Esophagus squamous epithelium (tissue), 5 donors: ENCODE measurements around the gene CENPO. TPM values are rescaled to one million over a fixed set of nuclear protein-coding genes. Genes with fewer than 3 reads are reported as not detected.

Experiments used
- DNase-seq: peaks from one replicate; lab custom pipeline; 2025; lab: John Stamatoyannopoulos, UW
- H3K27ac ChIP-seq, 4 donors: fragments of 200-600 bp; sonication (generic); one replicate each; pipeline ENCODE4 v1.5.1; 2016 to 2019; ENCODE audit warnings: mild to moderate bottlenecking in 1 of 4
- H3K27me3 ChIP-seq, 4 donors: fragments of 200-600 bp; sonication (generic); 1 replicate in 3 of 4; 2 replicates in 1 of 4; pipeline versions ENCODE4 v1.5.1 to v1.6.0; 2017 to 2021; ENCODE audit warnings: antibody characterized with exemption in 1 of 4
- H3K36me3 ChIP-seq, 3 donors: fragments of 200-600 bp; sonication (generic); one replicate each; pipeline ENCODE4 v1.5.1; 2016 to 2019
- H3K4me1 ChIP-seq, 3 donors: fragments of 200-600 bp; sonication (generic); one replicate each; pipeline ENCODE4 v1.5.1; 2017 to 2019
- H3K4me3 ChIP-seq, 4 donors: fragments of 200-600 bp; sonication (generic); 1 replicate in 3 of 4; 2 replicates in 1 of 4; pipeline ENCODE4 v1.5.1; 2016 to 2019; ENCODE audit warnings: mild to moderate bottlenecking in 2 of 4, moderate library complexity in 1 of 4
- H3K9me3 ChIP-seq, 3 donors: fragments of 200-600 bp; sonication (generic); one replicate each; pipeline ENCODE4 v1.5.1; 2016 to 2019
- CTCF ChIP-seq, 6 experiments: fragments of 450-650 bp in 4 of 6; fragments of 200-600 bp in 2 of 6; sonication (generic) in 2 of 6; IDR thresholded peaks; one replicate each; pipeline ENCODE4 v1.5.1; 2016 to 2019; ENCODE audit warnings: antibody characterized with exemption in 6 of 6, mild to moderate bottlenecking in 4 of 6, moderate library complexity in 4 of 6
- POLR2A ChIP-seq, 4 donors: fragments of 450-650 bp; IDR thresholded peaks; one replicate each; pipeline ENCODE4 v1.6.1; 2017; ENCODE audit warnings: antibody characterized with exemption in 4 of 4, mild to moderate bottlenecking in 4 of 4, moderate library complexity in 3 of 4
- WGBS, 2 donors: methylation state at CpG; one replicate each; pipeline ENCODE4 v1.1.5; 2018; 5-methylcytosine and 5-hydroxymethylcytosine counted together
- intact Hi-C: fragments of 100-400 bp; cut with DNase I; formaldehyde crosslinking; loops from one replicate; pipeline ENCODE4 v1.15.0; 2022
- total RNA-seq, 4 donors: library from RNA; depleted of rRNA; stranded (reverse); fragments of >200 nt; gene quantifications; one replicate each; pipeline ENCODE4 v1.1.0, GENCODE V29; 2016
- donor health status: DM: yes; HTN: yes; CAD: no.

Gene CENPO
- total RNA-seq, 4 donors from 2014 or later, result 3.5 to 12.2 (median 6.4) TPM

GRCh38 chr2:24825883-24826772 lies 32.9 kb downstream of the CENPO start:
- Histone ChIP-seq H3K27ac (no peak overlapping the region), H3K27me3 (no peaks in the 10 kb centered on the region), H3K9me3 (no peaks in the 10 kb centered on the region), H3K4me1 (peaks cover 0 to 12% (median 8%) of the 10 kb centered on the region in 3 donors), H3K4me3 (no peak overlapping the region), H3K36me3 (peaks cover 0 to 53% (median 0%) of the 10 kb centered on the region in 3 donors)
- intact Hi-C loops, result loop anchor here (5.0 kb wide), 1 partner anchor 419 kb away; no protein-coding TSS in a partner anchor
- 71 to 85% methylated on average over 5 of the region's 14 CpGs for WGBS, 2 donors
- no peak for DNase-seq
- TF ChIP-seq POLR2A (IDR thresholded peaks at IDR 0.05) (no peak), CTCF (IDR thresholded peaks at IDR 0.05) (no peak)

DNA sequence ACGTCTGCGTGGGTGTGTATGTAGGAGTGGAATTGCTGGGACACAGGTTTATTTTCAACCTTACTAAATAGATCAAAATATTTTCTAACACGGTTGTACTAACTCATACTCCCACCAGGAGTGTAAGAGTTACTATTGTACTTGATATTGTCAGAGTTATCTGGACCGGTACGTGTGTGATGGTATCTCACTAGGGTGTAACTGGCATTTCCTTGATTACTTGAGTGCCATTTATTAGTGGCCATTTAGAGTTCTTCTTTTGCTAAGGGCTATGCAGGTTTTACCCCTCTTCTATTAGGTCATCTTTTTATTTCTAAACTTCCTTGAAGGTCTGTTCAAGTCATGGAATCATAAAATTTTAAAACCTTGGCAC lies 33.5 kb downstream of the CENPO start:
- H3K27ac ChIP-seq, result no peak overlapping the region
- intact Hi-C loops, result loop anchor here (5.0 kb wide), 1 partner anchor 419 kb away; no protein-coding TSS in a partner anchor
- H3K9me3 ChIP-seq, result no peaks in the 10 kb centered on the region
- no peaks in the 10 kb centered on the region for H3K27me3 ChIP-seq
- H3K4me1 ChIP-seq, result peaks cover 0 to 12% (median 8%) of the 10 kb centered on the region in 3 donors
- 76 to 79% methylated on average over 5 of the region's 5 CpGs for WGBS, 2 donors
- H3K4me3 ChIP-seq, result no peak overlapping the region
- H3K36me3 ChIP-seq, result peaks cover 0 to 49% (median 0%) of the 10 kb centered on the region in 3 donors
- no peak for DNase-seq
- no peak for TF ChIP-seq CTCF (IDR thresholded peaks at IDR 0.05)
- no peak for TF ChIP-seq POLR2A (IDR thresholded peaks at IDR 0.05)

- Histone ChIP-seq H3K27ac (no peak overlapping the region), H3K27me3 (no peaks in the 10 kb centered on the region), H3K36me3 (peaks cover 0 to 41% (median 0%) of the 10 kb centered on the region in 3 donors), H3K4me1 (peaks cover 0 to 17% (median 8%) of the 10 kb centered on the region in 3 donors), H3K4me3 (no peak overlapping the region), H3K9me3 (no peaks in the 10 kb centered on the region)
- WGBS, 2 donors, result 32 to 54% methylated on average over 14 to 26 of the region's 30 CpGs
- TF ChIP-seq POLR2A (IDR thresholded peaks at IDR 0.05), result no peak
- TF ChIP-seq CTCF (IDR thresholded peaks at IDR 0.05), result peak; percentile 74 to 83 (median 80)
- DNase-seq, result peak; percentile 13
- intact Hi-C loops, result loop anchor here (5.0 kb wide), 1 partner anchor 420 kb away; no protein-coding TSS in a partner anchor
These were observed 34.4 kb downstream of the CENPO start for GRCh38 chr2:24827321-24828237.

- WGBS, 2 donors, result 77 to 80% methylated on average over 13 to 17 of the region's 17 CpGs
These were observed 35.2 kb downstream of the CENPO start for GRCh38 chr2:24828238-24828996.

More at GRCh38 chr2:24828238-24828996, 35.2 kb downstream of the CENPO start:
- H3K4me3 ChIP-seq, result no peak overlapping the region
- DNase-seq, result no peak
- H3K27me3 ChIP-seq, result no peaks in the 10 kb centered on the region
- no peaks in the 10 kb centered on the region for H3K9me3 ChIP-seq
- no peak overlapping the region for H3K27ac ChIP-seq
- H3K36me3 ChIP-seq, result peaks cover 0 to 35% (median 0%) of the 10 kb centered on the region in 3 donors
- TF ChIP-seq POLR2A (IDR thresholded peaks at IDR 0.05) (no peak), CTCF (IDR thresholded peaks at IDR 0.05) (no peak)
- peaks cover 0 to 17% (median 8%) of the 10 kb centered on the region in 3 donors for H3K4me1 ChIP-seq
- intact Hi-C loops, result loop anchor here (5.0 kb wide), 1 partner anchor 421 kb away; no protein-coding TSS in a partner anchor
